Ascending aorta (tissue), 2 donors: ENCODE measurements around the gene RAPGEF1. TPM values are rescaled to one million over a fixed set of nuclear protein-coding genes. Genes with fewer than 3 reads are reported as not detected.
A peak's percentile ranks its signal among the peaks of the same experiment; 100 is the strongest.

Experiments used
- DNase-seq, 2 donors: peaks; one replicate each; pipeline ENCODE4 v3.0.0-alpha.2; 2019; ENCODE audit warnings: low spot score in 2 of 2
- H3K27ac ChIP-seq, 2 donors: fragments of 200-600 bp; sonication (generic); one replicate each; pipeline ENCODE4 v1.5.1; 2016 to 2017; ENCODE audit warnings: mild to moderate bottlenecking in 1 of 2
- H3K27me3 ChIP-seq: fragments of 200-600 bp; sonication (generic); one replicate; pipeline ENCODE4 v1.5.1; 2017
- H3K36me3 ChIP-seq, 2 donors: fragments of 200-600 bp; sonication (generic); one replicate each; pipeline ENCODE4 v1.5.1; 2016
- H3K4me1 ChIP-seq, 2 donors: fragments of 200-600 bp; sonication (generic); one replicate each; pipeline ENCODE4 v1.5.1; 2016 to 2017; ENCODE audit warnings: mild to moderate bottlenecking in 1 of 2
- H3K4me3 ChIP-seq, 2 donors: fragments of 200-600 bp; sonication (generic); one replicate each; pipeline ENCODE4 v1.5.1; 2016 to 2017; ENCODE audit warnings: mild to moderate bottlenecking in 1 of 2
- H3K9me3 ChIP-seq, 2 donors: fragments of 200-600 bp; sonication (generic); one replicate each; pipeline ENCODE4 v1.5.1; 2016
- CTCF ChIP-seq, 3 experiments: fragments of 200-600 bp in 2 of 3; fragments of 450-650 bp in 1 of 3; sonication (generic) in 2 of 3; IDR thresholded peaks; one replicate each; pipeline ENCODE4 v1.5.1; 2016 to 2019; ENCODE audit warnings: antibody characterized with exemption in 3 of 3, mild to moderate bottlenecking in 1 of 3, moderate library complexity in 1 of 3
- intact Hi-C: fragments of 100-400 bp; cut with DNase I; formaldehyde crosslinking; loops from one replicate; pipeline ENCODE4 v1.15.1; 2023
- total RNA-seq: library from RNA; depleted of rRNA; stranded (reverse); fragments of >200 nt; gene quantifications from one replicate; pipeline ENCODE4 v1.1.0, GENCODE V29; 2016

Gene RAPGEF1
- total RNA-seq, 1 donor from 2014 or later, result 95.5 TPM

DNA sequence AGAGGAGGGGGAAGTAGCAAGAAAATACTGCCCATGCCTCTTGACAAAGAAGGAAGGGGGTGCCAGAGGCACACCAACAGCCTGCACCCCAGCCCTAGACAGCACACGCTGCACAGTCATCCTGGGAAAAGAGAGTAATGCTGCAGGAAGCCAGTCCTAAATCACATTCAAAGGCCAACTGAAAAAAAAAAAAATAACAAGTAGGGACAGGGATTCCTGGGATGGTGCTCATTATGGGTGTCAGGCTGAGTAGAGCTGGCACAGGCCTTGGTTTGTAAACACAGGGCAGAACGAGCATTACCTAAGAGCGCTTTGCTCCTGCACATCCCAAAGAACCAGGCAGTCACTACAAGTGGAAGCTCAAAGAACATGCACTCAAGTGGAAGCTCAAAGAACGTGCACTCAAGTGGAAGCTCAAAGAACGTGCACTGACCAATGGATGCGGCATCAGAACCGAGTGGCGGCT lies 7.8 kb downstream of the RAPGEF1 start:
- H3K9me3 ChIP-seq, result no peaks in the 10 kb centered on the region
- H3K27me3 ChIP-seq, result no peaks in the 10 kb centered on the region
- DNase-seq, result no peak
- H3K27ac ChIP-seq, result peak overlapping the region; percentile 58 to 83
- no peak overlapping the region for H3K4me3 ChIP-seq
- no peaks in the 10 kb centered on the region for H3K36me3 ChIP-seq
- peaks cover 13 to 55% of the 10 kb centered on the region in 2 donors for H3K4me1 ChIP-seq
- no peak for TF ChIP-seq CTCF (IDR thresholded peaks at IDR 0.05)
- intact Hi-C loops, result loop anchor here (2.0 kb wide), 1 partner anchor 17 kb away; no protein-coding TSS in a partner anchor

GRCh38 chr9:131731644-131732043 lies 8.2 kb downstream of the RAPGEF1 start:
- no peaks in the 10 kb centered on the region for H3K9me3 ChIP-seq
- H3K4me1 ChIP-seq, result peaks cover 13 to 53% of the 10 kb centered on the region in 2 donors
- peak overlapping the region; percentile 58 to 83 for H3K27ac ChIP-seq
- TF ChIP-seq CTCF (IDR thresholded peaks at IDR 0.05), result no peak
- no peaks in the 10 kb centered on the region for H3K27me3 ChIP-seq
- H3K36me3 ChIP-seq, result no peaks in the 10 kb centered on the region
- DNase-seq, result no peak
- H3K4me3 ChIP-seq, result no peak overlapping the region
- intact Hi-C loops, result loop anchor here (2.0 kb wide), 1 partner anchor 17 kb away; no protein-coding TSS in a partner anchor

DNA sequence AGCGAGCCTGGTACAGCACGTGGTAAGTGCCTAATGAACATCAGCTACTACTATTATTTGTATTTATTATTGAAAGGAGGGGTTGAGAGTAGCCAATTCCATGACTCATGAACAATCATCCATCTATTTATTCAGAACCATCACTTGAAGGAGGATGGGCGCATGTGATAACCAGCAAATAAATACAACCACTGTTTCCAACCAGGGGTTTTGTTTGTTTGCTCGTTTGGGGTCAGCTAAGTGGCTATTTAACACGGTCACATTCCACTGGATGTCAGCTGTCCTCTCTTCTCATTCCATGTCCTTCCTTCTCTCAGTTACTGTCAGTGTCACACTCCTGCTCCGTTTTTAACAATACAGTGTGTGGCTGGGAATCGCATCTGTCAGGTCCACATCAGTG lies 8.6 kb downstream of the RAPGEF1 start:
- Histone ChIP-seq H3K27me3 (no peaks in the 10 kb centered on the region), H3K4me1 (peaks cover 13 to 51% of the 10 kb centered on the region in 2 donors), H3K9me3 (no peaks in the 10 kb centered on the region), H3K27ac (peak overlapping the region; percentile 58 to 83), H3K4me3 (no peak overlapping the region), H3K36me3 (no peaks in the 10 kb centered on the region)
- intact Hi-C loops, result no loop called here
- TF ChIP-seq CTCF (IDR thresholded peaks at IDR 0.05), result no peak
- no peak for DNase-seq

DNA sequence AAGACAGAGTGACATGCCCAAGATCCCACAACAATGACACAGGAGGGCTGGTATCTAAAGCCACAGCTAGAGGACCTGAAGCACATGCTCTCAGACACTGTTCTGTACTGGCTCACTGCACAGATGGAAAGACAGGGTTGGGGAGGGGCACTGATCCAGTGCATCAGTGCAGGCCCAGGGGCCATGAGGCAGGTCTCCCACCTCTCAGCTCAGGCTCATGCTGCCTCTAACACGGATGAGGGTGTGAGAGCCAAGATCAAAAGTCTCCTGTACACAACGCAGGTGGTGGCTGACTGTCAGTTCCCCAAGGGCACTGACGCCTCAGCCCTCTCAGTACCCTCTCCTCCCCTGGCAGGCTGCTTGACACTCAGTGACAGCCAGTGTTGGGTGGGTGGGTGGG lies 10.9 kb downstream of the RAPGEF1 start:
- intact Hi-C loops, result no loop called here
- peak overlapping the region; percentile 5 to 23 for H3K27ac ChIP-seq

DNA sequence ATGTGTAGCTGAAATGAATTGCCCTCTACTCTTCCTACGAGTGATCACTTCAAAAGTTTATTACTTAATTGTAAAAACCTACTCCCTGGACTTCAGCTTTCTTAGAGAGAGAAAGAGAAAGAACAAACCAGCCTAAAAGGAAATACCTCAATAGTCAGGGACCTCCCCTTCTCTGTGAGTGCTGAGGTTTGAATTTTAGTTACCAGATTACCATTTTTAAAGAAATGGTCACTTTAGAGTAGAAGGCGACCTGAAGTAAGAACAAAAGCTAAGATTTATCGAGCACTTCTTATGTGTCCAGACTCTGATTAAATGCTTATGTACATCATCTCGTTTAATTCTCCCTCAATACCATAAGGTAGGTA lies 11.3 kb downstream of the RAPGEF1 start:
- TF ChIP-seq CTCF (IDR thresholded peaks at IDR 0.05), result no peak
- DNase-seq, result no peak
- no peak overlapping the region for H3K4me3 ChIP-seq
- H3K27me3 ChIP-seq, result no peaks in the 10 kb centered on the region
- no peaks in the 10 kb centered on the region for H3K36me3 ChIP-seq
- intact Hi-C loops, result no loop called here
- peaks cover 13 to 43% of the 10 kb centered on the region in 2 donors for H3K4me1 ChIP-seq
- no peaks in the 10 kb centered on the region for H3K9me3 ChIP-seq
- H3K27ac ChIP-seq, result peak overlapping the region; percentile 5 to 23

More for the DNA sequence above, 10.9 kb downstream of the RAPGEF1 start:
- H3K9me3 ChIP-seq, result no peaks in the 10 kb centered on the region
- DNase-seq, result no peak
- peaks cover 13 to 47% of the 10 kb centered on the region in 2 donors for H3K4me1 ChIP-seq
- H3K4me3 ChIP-seq, result no peak overlapping the region
- TF ChIP-seq CTCF (IDR thresholded peaks at IDR 0.05), result no peak
- H3K36me3 ChIP-seq, result no peaks in the 10 kb centered on the region
- no peaks in the 10 kb centered on the region for H3K27me3 ChIP-seq
